Effector memory CD8-positive, alpha-beta T cell (primary cell): ENCODE results near the gene KRT36.

ENCODE experiments used
- ATAC-seq: fragments of 150-1000 bp; cut with Tn5 transposase; replicated peaks from 2 replicates; pipeline ENCODE4 v1.10.0; 2021; ENCODE audit warnings: mild to moderate bottlenecking, moderate library complexity
- DNase-seq, 3 experiments: peaks; one replicate each; pipeline ENCODE4 v3.0.0; 2021
- H3K27ac Mint-ChIP-seq, 2 donors: one replicate each; pipeline ENCODE4 v1.8.0; 2022; ENCODE audit warnings: mild to moderate bottlenecking in 2 of 2, mixed read lengths in 2 of 2, moderate library complexity in 2 of 2
- H3K27me3 Mint-ChIP-seq, 2 donors: one replicate each; pipeline ENCODE4 v1.8.0; 2022; ENCODE audit warnings: mixed read lengths in 2 of 2
- H3K36me3 Mint-ChIP-seq: one replicate; pipeline ENCODE4 v1.8.0; 2022; ENCODE audit warnings: mild to moderate bottlenecking, moderate library complexity, mixed read lengths; ENCODE audit not compliant: insufficient read depth
- H3K4me1 Mint-ChIP-seq, 2 donors: one replicate each; pipeline ENCODE4 v1.8.0; 2022; ENCODE audit warnings: low read depth in 2 of 2, mixed read lengths in 2 of 2
- H3K4me3 Mint-ChIP-seq, 2 donors: one replicate each; pipeline ENCODE4 v1.8.0; 2022; ENCODE audit warnings: mild to moderate bottlenecking in 2 of 2, mixed read lengths in 2 of 2, moderate library complexity in 2 of 2
- H3K9me3 Mint-ChIP-seq, 2 donors: one replicate each; pipeline ENCODE4 v1.8.0; 2022; ENCODE audit warnings: mixed read lengths in 2 of 2

Gene KRT36

GRCh38 chr17:41529491-41529915 is 39.8 kb upstream of the KRT36 start:
- no peak for ATAC-seq
- Mint-ChIP-seq H3K9me3 (no peaks in the 10 kb centered on the region), H3K36me3 (no peaks in the 10 kb centered on the region), H3K4me3 (peak overlapping the region in 1 of 2 donors; percentile 65), H3K27me3 (peaks cover 69 to 96% of the 10 kb centered on the region in 2 donors), H3K27ac (no peak overlapping the region), H3K4me1 (peaks cover 8 to 9% of the 10 kb centered on the region in 2 donors)
- DNase-seq = no peak

GRCh38 chr17:41528959-41529353 is 39.2 kb upstream of the KRT36 start:
- DNase-seq = no peak
- no peak for ATAC-seq
- Mint-ChIP-seq H3K4me1 (peaks cover 8 to 9% of the 10 kb centered on the region in 2 donors), H3K27ac (no peak overlapping the region), H3K27me3 (peaks cover 68 to 97% of the 10 kb centered on the region in 2 donors), H3K4me3 (peak overlapping the region; percentile 52 to 65), H3K36me3 (no peaks in the 10 kb centered on the region), H3K9me3 (no peaks in the 10 kb centered on the region)

GRCh38 chr17:41527063-41528023 is 37.6 kb upstream of the KRT36 start:
- ATAC-seq = no peak
- no peaks in the 10 kb centered on the region for H3K36me3 Mint-ChIP-seq
- peaks cover 8 to 9% of the 10 kb centered on the region in 2 donors for H3K4me1 Mint-ChIP-seq
- peak overlapping the region; percentile 52 to 65 for H3K4me3 Mint-ChIP-seq
- no peaks in the 10 kb centered on the region for H3K9me3 Mint-ChIP-seq
- H3K27ac Mint-ChIP-seq = no peak overlapping the region
- no peak for DNase-seq
- peaks cover 53 to 89% of the 10 kb centered on the region in 2 donors for H3K27me3 Mint-ChIP-seq

GRCh38 chr17:41524261-41524660 is 34.6 kb upstream of the KRT36 start:
- Mint-ChIP-seq H3K27me3 (peaks cover 34 to 84% of the 10 kb centered on the region in 2 donors), H3K36me3 (no peaks in the 10 kb centered on the region), H3K4me3 (no peak overlapping the region), H3K4me1 (peaks cover 8 to 9% of the 10 kb centered on the region in 2 donors), H3K27ac (no peak overlapping the region), H3K9me3 (no peaks in the 10 kb centered on the region)
- DNase-seq = no peak
- ATAC-seq = no peak

- no peak overlapping the region for H3K27ac Mint-ChIP-seq
Measured at GRCh38 chr17:41523787-41524186, 34.1 kb upstream of the KRT36 start.

GRCh38 chr17:41523225-41523593 is 33.5 kb upstream of the KRT36 start:
- H3K4me3 Mint-ChIP-seq = no peak overlapping the region
- H3K9me3 Mint-ChIP-seq = no peaks in the 10 kb centered on the region
- no peak for DNase-seq
- peak overlapping the region in 1 of 2 donors; percentile 11 for H3K27ac Mint-ChIP-seq
- no peak for ATAC-seq
- no peaks in the 10 kb centered on the region for H3K36me3 Mint-ChIP-seq
- H3K4me1 Mint-ChIP-seq = peaks cover 5% of the 10 kb centered on the region in 2 donors
- H3K27me3 Mint-ChIP-seq = peaks cover 34 to 84% of the 10 kb centered on the region in 2 donors

More at GRCh38 chr17:41523787-41524186, 34.1 kb upstream of the KRT36 start:
- ATAC-seq (no peak), DNase-seq (no peak)
- Mint-ChIP-seq H3K4me1 (peaks cover 5 to 8% of the 10 kb centered on the region in 2 donors), H3K36me3 (no peaks in the 10 kb centered on the region), H3K27me3 (peaks cover 34 to 84% of the 10 kb centered on the region in 2 donors), H3K9me3 (no peaks in the 10 kb centered on the region), H3K4me3 (no peak overlapping the region)

- no peak overlapping the region for H3K4me3 Mint-ChIP-seq
- H3K4me1 Mint-ChIP-seq = peaks cover 2 to 5% of the 10 kb centered on the region in 2 donors
Measured at GRCh38 chr17:41522301-41523224, 32.9 kb upstream of the KRT36 start.

GRCh38 chr17:41521574-41522261 is 32.0 kb upstream of the KRT36 start:
- peak overlapping the region in 1 of 2 donors; percentile 12 for H3K27ac Mint-ChIP-seq
- H3K4me1 Mint-ChIP-seq = no peaks in the 10 kb centered on the region
- no peaks in the 10 kb centered on the region for H3K9me3 Mint-ChIP-seq
- DNase-seq (no peak), ATAC-seq (no peak)
- H3K4me3 Mint-ChIP-seq = no peak overlapping the region
- H3K27me3 Mint-ChIP-seq = peaks cover 31 to 84% of the 10 kb centered on the region in 2 donors
- H3K36me3 Mint-ChIP-seq = no peaks in the 10 kb centered on the region

More at GRCh38 chr17:41522301-41523224, 32.9 kb upstream of the KRT36 start:
- ATAC-seq (no peak), DNase-seq (no peak)
- Mint-ChIP-seq H3K27ac (peak overlapping the region; percentile 11 to 12), H3K36me3 (no peaks in the 10 kb centered on the region), H3K27me3 (peaks cover 34 to 84% of the 10 kb centered on the region in 2 donors), H3K9me3 (no peaks in the 10 kb centered on the region)

GRCh38 chr17:41520821-41521521 is 31.3 kb upstream of the KRT36 start:
- H3K9me3 Mint-ChIP-seq = no peaks in the 10 kb centered on the region
- no peak overlapping the region for H3K4me3 Mint-ChIP-seq
- H3K27ac Mint-ChIP-seq = no peak overlapping the region
- H3K4me1 Mint-ChIP-seq = no peaks in the 10 kb centered on the region
- H3K36me3 Mint-ChIP-seq = no peaks in the 10 kb centered on the region
- DNase-seq = no peak
- peaks cover 29 to 87% of the 10 kb centered on the region in 2 donors for H3K27me3 Mint-ChIP-seq
- ATAC-seq = no peak

GRCh38 chr17:41519501-41520224 is 30.0 kb upstream of the KRT36 start:
- Mint-ChIP-seq H3K9me3 (no peaks in the 10 kb centered on the region), H3K4me3 (no peak overlapping the region), H3K27me3 (peaks cover 24 to 87% of the 10 kb centered on the region in 2 donors), H3K36me3 (no peaks in the 10 kb centered on the region), H3K27ac (no peak overlapping the region), H3K4me1 (no peaks in the 10 kb centered on the region)
- ATAC-seq = no peak
- DNase-seq = no peak

- ATAC-seq (no peak), DNase-seq (no peak)
- H3K4me1 Mint-ChIP-seq = no peaks in the 10 kb centered on the region
- H3K9me3 Mint-ChIP-seq = no peaks in the 10 kb centered on the region
- no peaks in the 10 kb centered on the region for H3K36me3 Mint-ChIP-seq
- H3K27ac Mint-ChIP-seq = no peak within 1 kb of the TSS
- H3K4me3 Mint-ChIP-seq = no peak within 1 kb of the TSS
- peaks cover 24 to 81% of the 10 kb centered on the region in 2 donors for H3K27me3 Mint-ChIP-seq
Measured at GRCh38 chr17:41518789-41519449, 29.2 kb upstream of the KRT36 start, which contains the start of gene KRT15. Gene KRT15, minus strand, starts transcription at chr17:41518890. Its CDS starts 63 bp downstream, at chr17:41518827.
